Prostate gland (tissue), 2 donors: Measurements from ENCODE around the gene PROX2. TPM values are rescaled to one million over a fixed set of nuclear protein-coding genes. Genes with fewer than 3 reads are reported as not detected.

Experiments
- DNase-seq: peaks from one replicate; pipeline ENCODE4 v3.0.0-alpha.2; 2019; ENCODE audit warnings: low spot score
- H3K27ac ChIP-seq, 2 donors: fragments of 200-600 bp; sonication (generic); 2 replicates each; pipeline ENCODE4 v1.5.1; 2017 to 2019
- H3K27me3 ChIP-seq: fragments of 200-600 bp; sonication (generic); replicated peaks from 2 replicates; pipeline ENCODE4 v1.5.1; 2019; ENCODE audit not compliant: insufficient read depth
- H3K36me3 ChIP-seq, 2 donors: fragments of 200-600 bp; sonication (generic); 1 replicate in 1 of 2; 2 replicates in 1 of 2; pipeline versions ENCODE4 v1.5.1 to v1.8.1; 2017 to 2019
- H3K4me1 ChIP-seq: fragments of 200-600 bp; sonication (generic); replicated peaks from 2 replicates; pipeline ENCODE4 v1.5.1; 2019
- H3K4me3 ChIP-seq, 2 donors: fragments of 200-600 bp; sonication (generic); 2 replicates each; pipeline ENCODE4 v1.5.1; 2017 to 2019
- H3K9me3 ChIP-seq: fragments of 200-600 bp; sonication (generic); 2 replicates; pipeline ENCODE4 v1.5.1; 2017
- CTCF ChIP-seq, 4 experiments: fragments of 200-600 bp in 2 of 4; fragments of 450-650 bp in 2 of 4; sonication (generic) in 2 of 4; IDR thresholded peaks; 1 replicate in 3 of 4; 2 replicates in 1 of 4; pipeline ENCODE4 v1.5.1; 2016 to 2019; ENCODE audit warnings: antibody characterized with exemption in 4 of 4, mild to moderate bottlenecking in 2 of 4, moderate library complexity in 2 of 4
- POLR2A ChIP-seq: fragments of 450-650 bp; IDR thresholded peaks from one replicate; pipeline ENCODE4 v1.6.1; 2016; ENCODE audit warnings: antibody characterized with exemption, mild to moderate bottlenecking
- POLR2AphosphoS5 ChIP-seq: sonication (generic); formaldehyde crosslinking; IDR thresholded peaks from one replicate; pipeline ENCODE4 v1.6.1; 2017; ENCODE audit warnings: antibody characterized with exemption
- WGBS: methylation state at CpG from one replicate; pipeline ENCODE4 v1.1.5; 2018; 5-methylcytosine and 5-hydroxymethylcytosine counted together
- intact Hi-C: fragments of 100-400 bp; cut with DNase I; formaldehyde crosslinking; loops from one replicate; pipeline ENCODE4 v1.14.2; 2022
- total RNA-seq, 2 donors: library from RNA; depleted of rRNA; stranded (reverse); fragments of >200 nt; gene quantifications; one replicate each; pipeline ENCODE4 v1.1.0, GENCODE V29; 2016

PROX2 gene
- total RNA-seq, 2 donors from 2014 or later, result not detected

GRCh38 chr14:74863274-74863673 lies 12.7 kb downstream of the PROX2 start:
- Histone ChIP-seq H3K4me3 (no peak overlapping the region), H3K9me3 (no peaks in the 10 kb centered on the region), H3K4me1 (no peaks in the 10 kb centered on the region), H3K36me3 (no peaks in the 10 kb centered on the region), H3K27me3 (no peaks in the 10 kb centered on the region), H3K27ac (no peak overlapping the region)
- intact Hi-C loops, result loop anchor here (5.0 kb wide), 1 partner anchor 224 kb away; no protein-coding TSS in a partner anchor
- DNase-seq, result no peak
- WGBS, result 77% methylated on average over 6 of the region's 9 CpGs
- no peak for TF ChIP-seq POLR2AphosphoS5

GRCh38 chr14:74861734-74862090 lies 14.2 kb downstream of the PROX2 start:
- WGBS, result 78% methylated on average over 3 of the region's 3 CpGs
- Histone ChIP-seq H3K27ac (no peak overlapping the region), H3K9me3 (no peaks in the 10 kb centered on the region), H3K36me3 (no peaks in the 10 kb centered on the region), H3K4me3 (no peak overlapping the region), H3K27me3 (no peaks in the 10 kb centered on the region), H3K4me1 (no peaks in the 10 kb centered on the region)
- no peak for DNase-seq
- TF ChIP-seq POLR2A (no peak), CTCF (IDR thresholded peaks at IDR 0.05) (no peak), POLR2AphosphoS5 (no peak)
- intact Hi-C loops, result loop anchor here (2.0 to 5.0 kb wide), 2 partner anchors 43 to 226 kb away; no protein-coding TSS in a partner anchor

DNA sequence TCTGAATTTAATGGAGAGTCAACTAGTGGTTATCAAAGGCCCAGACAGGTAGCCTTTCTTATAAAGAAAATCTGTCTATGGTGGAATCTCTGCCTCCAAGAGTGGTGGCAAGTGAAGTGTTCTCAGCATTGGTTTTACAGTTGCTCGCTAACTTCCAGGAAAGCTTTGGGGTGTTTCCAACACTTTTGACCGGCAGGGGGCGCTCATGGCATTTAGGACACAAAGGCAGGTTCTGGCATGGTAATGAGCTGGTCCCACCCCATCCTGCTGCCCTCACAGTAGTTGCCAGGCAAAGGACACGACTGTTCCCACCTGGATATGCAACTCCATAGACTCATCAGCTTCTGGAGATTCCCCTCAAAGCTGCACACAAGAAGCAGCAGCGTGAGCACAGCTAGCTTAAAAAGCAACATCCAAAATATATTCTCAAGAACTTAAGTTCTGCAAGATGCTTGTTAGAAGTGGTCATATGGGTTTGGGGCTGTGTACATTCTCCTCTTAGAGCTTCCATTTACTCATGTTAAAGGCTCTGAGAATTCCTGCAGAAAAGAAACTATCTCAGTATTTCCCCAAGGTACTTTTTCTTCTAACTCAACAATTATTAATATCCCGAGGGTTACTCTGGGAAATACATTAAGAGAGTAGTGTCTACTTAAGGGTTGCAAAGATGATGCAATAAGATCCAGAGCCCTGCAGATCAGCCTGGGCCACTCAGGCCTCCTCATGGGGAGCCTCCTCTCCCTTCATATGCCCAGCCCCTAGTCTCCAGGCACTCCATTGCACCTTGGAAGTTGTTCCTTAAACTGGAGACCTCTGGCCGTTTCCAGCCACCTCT lies 14.8 kb downstream of the PROX2 start:
- 23% methylated on average over 7 of the region's 7 CpGs for WGBS
- no peaks in the 10 kb centered on the region for H3K27me3 ChIP-seq
- no peak overlapping the region for H3K4me3 ChIP-seq
- H3K4me1 ChIP-seq, result no peaks in the 10 kb centered on the region
- H3K27ac ChIP-seq, result no peak overlapping the region
- TF ChIP-seq POLR2A (no peak), POLR2AphosphoS5 (peak; percentile 68), CTCF (IDR thresholded peaks at IDR 0.05) (peak; percentile 66 to 89 (median 79))
- peak; percentile 86 for DNase-seq
- no peaks in the 10 kb centered on the region for H3K9me3 ChIP-seq
- intact Hi-C loops, result loop anchor here (2.0 to 5.0 kb wide), 2 partner anchors 44 to 226 kb away; no protein-coding TSS in a partner anchor
- H3K36me3 ChIP-seq, result no peaks in the 10 kb centered on the region

- Histone ChIP-seq H3K4me3 (no peak overlapping the region), H3K9me3 (no peaks in the 10 kb centered on the region), H3K27me3 (no peaks in the 10 kb centered on the region), H3K27ac (no peak overlapping the region), H3K4me1 (no peaks in the 10 kb centered on the region), H3K36me3 (no peaks in the 10 kb centered on the region)
- intact Hi-C loops, result loop anchor here (2.0 to 5.0 kb wide), 2 partner anchors 45 to 227 kb away; no protein-coding TSS in a partner anchor
- TF ChIP-seq CTCF (IDR thresholded peaks at IDR 0.05) (no peak), POLR2A (no peak), POLR2AphosphoS5 (no peak)
- WGBS, result 43% methylated on average over 10 of the region's 10 CpGs
- DNase-seq, result no peak
Measured at GRCh38 chr14:74859757-74860552, 16.0 kb downstream of the PROX2 start.

GRCh38 chr14:74858022-74858421 lies 17.9 kb downstream of the PROX2 start:
- Histone ChIP-seq H3K36me3 (no peaks in the 10 kb centered on the region), H3K9me3 (no peaks in the 10 kb centered on the region), H3K27ac (no peak overlapping the region), H3K27me3 (no peaks in the 10 kb centered on the region), H3K4me1 (no peaks in the 10 kb centered on the region), H3K4me3 (no peak overlapping the region)
- WGBS, result 81% methylated on average over 1 of the region's 1 CpG
- no peak for TF ChIP-seq POLR2A
- TF ChIP-seq POLR2AphosphoS5, result no peak
- TF ChIP-seq CTCF (IDR thresholded peaks at IDR 0.05), result no peak
- DNase-seq, result no peak
- intact Hi-C loops, result no loop called here
